ENCODE results near the gene GLIPR1L2. TPM values are rescaled to one million over a fixed set of nuclear protein-coding genes. Genes with fewer than 3 reads are reported as not detected.

GLIPR1L2 gene
- total RNA-seq, 1 donor from 2014 or later, result 0.20 TPM

DNA sequence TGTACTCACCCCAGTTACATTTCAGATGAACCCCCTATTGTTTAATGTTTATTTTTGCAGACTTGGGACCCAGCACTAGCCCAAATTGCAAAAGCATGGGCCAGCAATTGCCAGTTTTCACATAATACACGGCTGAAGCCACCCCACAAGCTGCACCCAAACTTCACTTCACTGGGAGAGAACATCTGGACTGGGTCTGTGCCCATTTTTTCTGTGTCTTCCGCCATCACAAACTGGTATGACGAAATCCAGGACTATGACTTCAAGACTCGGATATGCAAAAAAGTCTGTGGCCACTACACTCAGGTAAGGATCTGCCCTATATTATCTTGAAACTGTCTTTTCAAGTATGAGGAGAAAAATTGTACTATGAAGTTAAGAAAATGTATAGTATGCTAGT lies 90.9 kb downstream of the GLIPR1L2 start:
- Mint-ChIP-seq H3K27ac (peak overlapping the region; percentile 97), H3K36me3 (ENCODE audit: low read depth) (peaks cover 43% of the 10 kb centered on the region), H3K9me3 (no peaks in the 10 kb centered on the region), H3K27me3 (no peaks in the 10 kb centered on the region), H3K4me1 (peaks cover 97% of the 10 kb centered on the region), H3K4me3 (peak overlapping the region; percentile 96)
- POLR2A ChIA-PET, result interaction anchor here (2.4 to 8.3 kb wide), 4 partner anchors 11 to 867 kb away, joined by 11 to 68 read pairs (median 39); partner anchors contain the start of genes BBS10, GLIPR1L2 and KRR1
- no peak for ATAC-seq (ENCODE audit: low read depth)
- DNase-seq, result no peak
- CTCF ChIA-PET, result interaction anchor here (2.2 to 5.0 kb wide), 2 partner anchors 45 to 90 kb away, joined by 12 to 40 read pairs; partner anchors contain the start of gene GLIPR1L2
- intact Hi-C loops (cut with micrococcal nuclease), result loop anchor here (1.0 to 10.0 kb wide), 8 partner anchors 8 to 1586 kb away; partner anchors contain the start of genes BBS10, E2F7, KRR1 and OSBPL8
- TF ChIP-seq, protein P1, sequence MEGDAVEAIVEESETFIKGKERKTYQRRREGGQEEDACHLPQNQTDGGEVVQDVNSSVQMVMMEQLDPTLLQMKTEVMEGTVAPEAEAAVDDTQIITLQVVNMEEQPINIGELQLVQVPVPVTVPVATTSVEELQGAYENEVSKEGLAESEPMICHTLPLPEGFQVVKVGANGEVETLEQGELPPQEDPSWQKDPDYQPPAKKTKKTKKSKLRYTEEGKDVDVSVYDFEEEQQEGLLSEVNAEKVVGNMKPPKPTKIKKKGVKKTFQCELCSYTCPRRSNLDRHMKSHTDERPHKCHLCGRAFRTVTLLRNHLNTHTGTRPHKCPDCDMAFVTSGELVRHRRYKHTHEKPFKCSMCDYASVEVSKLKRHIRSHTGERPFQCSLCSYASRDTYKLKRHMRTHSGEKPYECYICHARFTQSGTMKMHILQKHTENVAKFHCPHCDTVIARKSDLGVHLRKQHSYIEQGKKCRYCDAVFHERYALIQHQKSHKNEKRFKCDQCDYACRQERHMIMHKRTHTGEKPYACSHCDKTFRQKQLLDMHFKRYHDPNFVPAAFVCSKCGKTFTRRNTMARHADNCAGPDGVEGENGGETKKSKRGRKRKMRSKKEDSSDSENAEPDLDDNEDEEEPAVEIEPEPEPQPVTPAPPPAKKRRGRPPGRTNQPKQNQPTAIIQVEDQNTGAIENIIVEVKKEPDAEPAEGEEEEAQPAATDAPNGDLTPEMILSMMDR (IDR thresholded peaks at IDR 0.05), result no peak

Other genes starting within 250 kb of the GLIPR1L2 start
- not detected in 2 replicates for gene KCNC2, start 181.2 kb upstream of the GLIPR1L2 start, total RNA-seq
- gene CAPS2, start 60.8 kb upstream of the GLIPR1L2 start, total RNA-seq, result 3.1 and 3.8 TPM in 2 replicates
- not detected in 2 replicates for gene GLIPR1L1, start 56.4 kb upstream of the GLIPR1L2 start, total RNA-seq
- gene GLIPR1, start 89.7 kb downstream of the GLIPR1L2 start, total RNA-seq, result 44.7 and 45.4 TPM in 2 replicates
- 75.0 and 85.1 TPM in 2 replicates for gene KRR1, start 120.5 kb downstream of the GLIPR1L2 start, total RNA-seq